Transverse colon (tissue), 3 donors: ENCODE data around the gene EFNB3.

Source experiments
- CTCF ChIP-seq, 5 experiments: fragments of 200-600 bp in 3 of 5; fragments of 450-650 bp in 2 of 5; sonication (generic) in 3 of 5; IDR thresholded peaks; 1 replicate in 2 of 5; 2 replicates in 3 of 5; pipeline ENCODE4 v1.5.1; 2016 to 2017; ENCODE audit warnings: antibody characterized with exemption in 5 of 5, inconsistent platforms in 3 of 5, mild to moderate bottlenecking in 2 of 5, moderate library complexity in 1 of 5
- EP300 ChIP-seq: sonication (generic); formaldehyde crosslinking; IDR thresholded peaks from one replicate; pipeline ENCODE4 v1.6.1; 2017; ENCODE audit warnings: antibody characterized with exemption, low read depth
- POLR2A ChIP-seq: fragments of 450-650 bp; IDR thresholded peaks from one replicate; pipeline ENCODE4 v1.6.1; 2016; ENCODE audit warnings: antibody characterized with exemption, mild to moderate bottlenecking, moderate library complexity

DNA sequence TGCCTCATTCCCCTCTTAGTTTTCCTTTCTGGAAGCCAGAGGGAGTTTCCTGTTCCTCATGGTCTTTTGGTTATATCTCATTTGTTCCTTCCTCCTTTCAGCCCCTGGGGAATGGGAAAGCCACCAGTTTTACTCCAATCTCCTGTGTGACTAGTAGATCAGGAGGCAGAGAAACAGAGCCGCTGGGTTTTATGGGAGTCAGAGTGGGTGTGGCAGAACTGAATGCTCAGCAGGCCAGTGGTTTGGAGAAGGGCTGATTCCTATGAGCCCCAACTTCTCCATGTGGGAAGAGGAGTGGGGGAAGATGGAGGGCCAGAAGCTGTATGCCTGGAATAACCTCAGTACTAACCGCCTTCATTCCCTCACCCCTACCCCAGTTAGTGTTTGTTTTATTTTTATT is 16.6 kb downstream of the EFNB3 start:
- TF ChIP-seq POLR2A (no peak), CTCF (IDR thresholded peaks at IDR 0.05) (no peak), EP300 (no peak)
